Smooth muscle cell (in vitro differentiated cells): ENCODE data around the gene RASSF3. TPM values are rescaled to one million over a fixed set of nuclear protein-coding genes. Genes with fewer than 3 reads are reported as not detected.
"Not testable (repeated sequence)": the region's sequence is repeated elsewhere in the genome, so short reads cannot be mapped to it uniquely, and the experiment has no call there.

ENCODE experiments used
- DNase-seq: peaks from one replicate; lab custom pipeline; 2025; ENCODE audit not compliant: unreplicated experiment; lab: John Stamatoyannopoulos, UW
- H2AFZ ChIP-seq: fragments of 200-600 bp; sonication (generic); 2 replicates; pipeline ENCODE4 v1.6.0; 2016; ENCODE audit warnings: antibody characterized with exemption, low read depth, mild to moderate bottlenecking
- H3F3A ChIP-seq: fragments of 200-600 bp; sonication (generic); 2 replicates; pipeline ENCODE4 v1.6.0; 2017; ENCODE audit warnings: antibody characterized with exemption, low read depth
- H3K27ac ChIP-seq: fragments of 200-600 bp; sonication (generic); 2 replicates; pipeline ENCODE4 v1.5.1; 2016; ENCODE audit warnings: low read depth, mild to moderate bottlenecking
- H3K27me3 ChIP-seq: fragments of 200-600 bp; sonication (generic); 2 replicates; pipeline ENCODE4 v1.6.1; 2016; ENCODE audit warnings: low read depth, mild to moderate bottlenecking
- H3K36me3 ChIP-seq: fragments of 200-600 bp; sonication (generic); 2 replicates; pipeline ENCODE4 v1.5.1; 2016; ENCODE audit warnings: low read depth
- H3K4me1 ChIP-seq: fragments of 200-600 bp; sonication (generic); 2 replicates; pipeline ENCODE4 v1.5.1; 2016; ENCODE audit warnings: low read depth
- H3K4me2 ChIP-seq: fragments of 200-600 bp; sonication (generic); 2 replicates; pipeline ENCODE4 v1.6.0; 2016; ENCODE audit warnings: mild to moderate bottlenecking
- H3K4me3 ChIP-seq: fragments of 200-600 bp; sonication (generic); 2 replicates; pipeline ENCODE4 v1.5.1; 2016; ENCODE audit warnings: mild to moderate bottlenecking
- H3K79me2 ChIP-seq: fragments of 200-600 bp; sonication (generic); 2 replicates; pipeline ENCODE4 v1.6.0; 2016; ENCODE audit warnings: low read depth, mild to moderate bottlenecking
- H3K9ac ChIP-seq: fragments of 200-600 bp; sonication (generic); 2 replicates; pipeline ENCODE4 v1.6.0; 2016; ENCODE audit warnings: low read depth
- H3K9me3 ChIP-seq: fragments of 200-600 bp; sonication (generic); replicated peaks from 2 replicates; pipeline ENCODE4 v1.5.1; 2016; ENCODE audit warnings: low read depth
- H4K20me1 ChIP-seq: fragments of 200-600 bp; sonication (generic); 2 replicates; pipeline ENCODE4 v1.6.0; 2016; ENCODE audit warnings: low read depth
- WGBS: methylation state at CpG from one replicate; pipeline ENCODE4 v1.1.7; 2016; ENCODE audit warnings: low lambda C conversion rate; 5-methylcytosine and 5-hydroxymethylcytosine counted together
- polyA plus RNA-seq: library from polyadenylated mRNA; unstranded; fragments of >200 nt; fragmentation: Nextera tagmentation; extraction: Ambion mirVana; gene quantifications from 2 replicates; pipeline ENCODE4 v1.2.1, GENCODE V29; 2016
- total RNA-seq: library from RNA; depleted of rRNA; stranded (reverse); fragments of >200 nt; gene quantifications from 2 replicates; pipeline ENCODE4 v1.2.3, GENCODE V29; 2014
- TF ChIP-seq, protein P1 (sequence below): fragments of 200-600 bp; sonication (generic); IDR thresholded peaks from 2 replicates; pipeline ENCODE4 v1.5.1; 2017; ENCODE audit warnings: borderline replicate concordance, mild to moderate bottlenecking, antibody characterized with exemption; ENCODE audit not compliant: insufficient read depth, poor library complexity, severe bottlenecking

The RASSF3 gene
- total and polyA plus RNA-seq, 2 experiments from 2014 or later = 1.2 to 5.6 TPM

DNA sequence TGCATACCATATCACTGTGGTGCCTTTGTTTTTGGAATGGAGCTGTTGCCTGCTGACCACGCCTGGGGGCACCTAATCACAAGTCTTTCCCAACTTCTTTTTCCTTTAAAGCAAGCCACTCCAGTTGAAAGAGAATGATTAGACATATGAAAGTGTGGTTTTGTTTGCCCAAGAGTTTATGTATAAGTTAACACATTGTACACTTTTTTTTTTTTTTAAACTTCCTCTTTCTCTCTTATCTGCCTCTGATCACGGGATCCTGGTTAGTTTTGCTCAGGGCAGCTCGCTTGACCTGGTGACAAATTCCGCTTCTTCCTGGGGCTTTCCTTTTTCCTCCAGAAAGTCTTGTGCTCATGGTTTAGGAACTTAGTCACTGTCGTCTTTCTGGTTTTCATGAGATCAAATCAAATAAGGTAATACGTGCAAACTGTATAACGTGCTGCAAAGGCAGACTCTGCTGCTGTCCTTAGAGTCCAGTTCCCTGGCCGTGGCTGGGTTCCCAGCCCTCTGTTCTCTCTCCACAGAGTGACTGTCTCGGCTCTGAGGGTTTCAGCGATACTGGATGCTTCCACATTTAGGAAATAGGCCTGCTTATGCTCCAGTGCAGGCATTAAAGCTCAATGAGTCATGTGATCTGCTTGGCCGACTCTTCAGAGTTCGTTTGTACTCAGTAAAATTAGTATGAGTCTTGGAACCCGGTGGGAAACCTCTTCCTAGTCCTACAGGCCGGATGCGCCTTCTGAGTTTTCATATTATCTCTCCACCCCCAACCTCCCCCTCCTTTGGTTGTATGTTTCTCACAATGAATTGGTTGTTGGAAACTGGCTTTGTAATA is 15.2 kb downstream of the RASSF3 start:
- Histone ChIP-seq H3K79me2 (peaks cover 45% of the 10 kb centered on the region), H3K4me2 (peak overlapping the region; percentile 88), H3F3A (peaks cover 17% of the 10 kb centered on the region), H3K9ac (peak overlapping the region; percentile 73), H3K27me3 (no peaks in the 10 kb centered on the region), H3K9me3 (no peaks in the 10 kb centered on the region), H4K20me1 (no peaks in the 10 kb centered on the region), H3K4me3 (peak overlapping the region; percentile 54), H3K36me3 (no peaks in the 10 kb centered on the region), H3K4me1 (peaks cover 17% of the 10 kb centered on the region), H3K27ac (peak overlapping the region; percentile 94), H2AFZ (peak overlapping the region; percentile 92)
- WGBS = 9% methylated on average over 15 of the region's 15 CpGs
- peak; percentile 19 for DNase-seq
- TF ChIP-seq, protein P1, sequence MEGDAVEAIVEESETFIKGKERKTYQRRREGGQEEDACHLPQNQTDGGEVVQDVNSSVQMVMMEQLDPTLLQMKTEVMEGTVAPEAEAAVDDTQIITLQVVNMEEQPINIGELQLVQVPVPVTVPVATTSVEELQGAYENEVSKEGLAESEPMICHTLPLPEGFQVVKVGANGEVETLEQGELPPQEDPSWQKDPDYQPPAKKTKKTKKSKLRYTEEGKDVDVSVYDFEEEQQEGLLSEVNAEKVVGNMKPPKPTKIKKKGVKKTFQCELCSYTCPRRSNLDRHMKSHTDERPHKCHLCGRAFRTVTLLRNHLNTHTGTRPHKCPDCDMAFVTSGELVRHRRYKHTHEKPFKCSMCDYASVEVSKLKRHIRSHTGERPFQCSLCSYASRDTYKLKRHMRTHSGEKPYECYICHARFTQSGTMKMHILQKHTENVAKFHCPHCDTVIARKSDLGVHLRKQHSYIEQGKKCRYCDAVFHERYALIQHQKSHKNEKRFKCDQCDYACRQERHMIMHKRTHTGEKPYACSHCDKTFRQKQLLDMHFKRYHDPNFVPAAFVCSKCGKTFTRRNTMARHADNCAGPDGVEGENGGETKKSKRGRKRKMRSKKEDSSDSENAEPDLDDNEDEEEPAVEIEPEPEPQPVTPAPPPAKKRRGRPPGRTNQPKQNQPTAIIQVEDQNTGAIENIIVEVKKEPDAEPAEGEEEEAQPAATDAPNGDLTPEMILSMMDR = no peak

- not testable (repeated sequence) for H3K9me3 ChIP-seq, H3K36me3 ChIP-seq, DNase-seq, H3K27me3 ChIP-seq, H2AFZ ChIP-seq, H3K4me2 ChIP-seq, H4K20me1 ChIP-seq, H3K9ac ChIP-seq, H3K4me3 ChIP-seq
- WGBS = 100% methylated on average over 1 of the region's 1 CpG
- H3K27ac ChIP-seq = peak overlapping the region; percentile 94
- peaks cover 17% of the 10 kb centered on the region for H3F3A ChIP-seq
- H3K4me1 ChIP-seq = peaks cover 17% of the 10 kb centered on the region
- H3K79me2 ChIP-seq = peaks cover 40% of the 10 kb centered on the region
Observed at GRCh38 chr12:64626588-64626987, 16.3 kb downstream of the RASSF3 start.

DNA sequence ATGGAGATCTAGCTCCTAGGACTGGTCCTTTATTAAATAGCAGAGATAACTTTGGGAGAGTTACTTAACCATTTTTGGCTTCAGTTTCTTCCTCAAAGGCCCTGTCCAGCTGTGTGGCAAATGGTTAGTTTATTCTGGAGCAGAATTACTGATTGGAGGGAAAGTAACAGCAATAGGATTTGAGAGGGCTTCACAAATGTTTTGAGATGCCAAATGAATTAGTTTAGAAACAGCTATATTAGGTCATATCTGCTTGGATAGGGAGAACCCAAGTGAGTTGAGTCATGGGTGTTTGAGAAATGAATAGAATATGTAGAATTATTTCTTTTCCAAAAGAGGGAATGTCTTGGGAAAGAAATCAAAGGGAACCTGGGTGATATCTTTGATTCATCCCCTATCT is 17.5 kb downstream of the RASSF3 start:
- peak overlapping the region; percentile 11 for H3K27ac ChIP-seq
- H3K4me1 ChIP-seq = peaks cover 17% of the 10 kb centered on the region
- TF ChIP-seq, protein P1 = no peak
- H3K4me2 ChIP-seq = no peak overlapping the region
- DNase-seq = no peak
- no peak overlapping the region for H3K4me3 ChIP-seq
- H3F3A ChIP-seq = peaks cover 17% of the 10 kb centered on the region
- no peaks in the 10 kb centered on the region for H3K9me3 ChIP-seq
- H3K79me2 ChIP-seq = peaks cover 36% of the 10 kb centered on the region
- H4K20me1 ChIP-seq = no peaks in the 10 kb centered on the region
- H3K9ac ChIP-seq = no peak overlapping the region
- H2AFZ ChIP-seq = no peak overlapping the region
- H3K27me3 ChIP-seq = no peaks in the 10 kb centered on the region
- H3K36me3 ChIP-seq = no peaks in the 10 kb centered on the region

- Histone ChIP-seq H3K36me3 (no peaks in the 10 kb centered on the region), H3K4me1 (no peaks in the 10 kb centered on the region), H3K27ac (no peak overlapping the region), H2AFZ (no peak overlapping the region), H3K4me2 (no peak overlapping the region), H4K20me1 (no peaks in the 10 kb centered on the region), H3K9ac (no peak overlapping the region), H3K4me3 (no peak overlapping the region), H3K79me2 (peaks cover 30% of the 10 kb centered on the region), H3K27me3 (no peaks in the 10 kb centered on the region), H3K9me3 (no peaks in the 10 kb centered on the region), H3F3A (no peaks in the 10 kb centered on the region)
- no peak for DNase-seq
- WGBS = 100% methylated on average over 5 of the region's 5 CpGs
- TF ChIP-seq, protein P1 = no peak
Observed at GRCh38 chr12:64631197-64631596, 20.9 kb downstream of the RASSF3 start.
